ENCODE measurements around the gene NEGR1.

The NEGR1 gene

GRCh38 chr1:71687376-71687775, 595.0 kb downstream of the NEGR1 start:
- no peak for DNase-seq (ENCODE audit: low read depth)

GRCh38 chr1:71676979-71677925, 605.1 kb downstream of the NEGR1 start:
- no peak for DNase-seq (ENCODE audit: low read depth)

- DNase-seq (ENCODE audit: low read depth), result no peak
These were observed 614.3 kb downstream of the NEGR1 start for GRCh38 chr1:71668065-71668464.

GRCh38 chr1:71667216-71667615, 615.1 kb downstream of the NEGR1 start:
- no peak for DNase-seq (ENCODE audit: low read depth)

- DNase-seq (ENCODE audit: low read depth), result no peak
These were observed 615.7 kb downstream of the NEGR1 start for GRCh38 chr1:71666609-71667008.

GRCh38 chr1:71660411-71660810, 621.9 kb downstream of the NEGR1 start:
- no peak for DNase-seq (ENCODE audit: low read depth)

- DNase-seq (ENCODE audit: low read depth), result no peak
These were observed 624.3 kb downstream of the NEGR1 start for GRCh38 chr1:71657891-71658679.

- no peak for DNase-seq (ENCODE audit: low read depth)
These were observed 625.4 kb downstream of the NEGR1 start for GRCh38 chr1:71656902-71657301.

- DNase-seq (ENCODE audit: low read depth), result no peak
These were observed 626.7 kb downstream of the NEGR1 start for GRCh38 chr1:71655604-71656003.

- DNase-seq (ENCODE audit: low read depth), result no peak
These were observed 628.4 kb downstream of the NEGR1 start for GRCh38 chr1:71653952-71654351.

GRCh38 chr1:71651214-71651613, 631.1 kb downstream of the NEGR1 start:
- no peak for DNase-seq (ENCODE audit: low read depth)

- DNase-seq (ENCODE audit: low read depth), result no peak
These were observed 632.2 kb downstream of the NEGR1 start for GRCh38 chr1:71650119-71650518.

- DNase-seq (ENCODE audit: low read depth), result no peak
These were observed 632.7 kb downstream of the NEGR1 start for GRCh38 chr1:71649608-71650007.

- DNase-seq (ENCODE audit: low read depth), result no peak
These were observed 634.6 kb downstream of the NEGR1 start for GRCh38 chr1:71647513-71648300.

GRCh38 chr1:71645015-71645414, 637.3 kb downstream of the NEGR1 start:
- no peak for DNase-seq (ENCODE audit: low read depth)

- no peak for DNase-seq (ENCODE audit: low read depth)
These were observed 640.4 kb downstream of the NEGR1 start for GRCh38 chr1:71641903-71642302.

GRCh38 chr1:71640998-71641397, 641.3 kb downstream of the NEGR1 start:
- no peak for DNase-seq (ENCODE audit: low read depth)

- DNase-seq (ENCODE audit: low read depth), result no peak
These were observed 642.2 kb downstream of the NEGR1 start for GRCh38 chr1:71640116-71640515.

- no peak for DNase-seq (ENCODE audit: low read depth)
These were observed 644.1 kb downstream of the NEGR1 start for GRCh38 chr1:71638081-71638766.

GRCh38 chr1:71635568-71635967, 646.8 kb downstream of the NEGR1 start:
- no peak for DNase-seq (ENCODE audit: low read depth)

GRCh38 chr1:71634159-71634558, 648.2 kb downstream of the NEGR1 start:
- DNase-seq (ENCODE audit: low read depth), result no peak

GRCh38 chr1:71630073-71630472, 652.3 kb downstream of the NEGR1 start:
- no peak for DNase-seq (ENCODE audit: low read depth)
